K562 (cell line): ENCODE results near the gene EVL.
"Not testable (repeated sequence)": the region's sequence is repeated elsewhere in the genome, so short reads cannot be mapped to it uniquely, and the experiment has no call there.

Experiments used
- BACH1 ChIP-seq: fragments of 200-800 bp; sonication (Bioruptor generic); IDR thresholded peaks from 2 replicates; pipeline ENCODE4 v1.6.1; 2016; ENCODE audit warnings: missing genetic modification characterization, missing compliant biosample characterization
- ESRRA ChIP-seq: fragments of 450-650 bp; IDR thresholded peaks from 2 replicates; pipeline ENCODE4 v1.6.1; 2014; ENCODE audit warnings: low read depth, mild to moderate bottlenecking, moderate library complexity, borderline replicate concordance
- NR1H2 ChIP-seq: sonication (generic); formaldehyde crosslinking; IDR thresholded peaks from 2 replicates; pipeline ENCODE4 v1.4.0; 2020; ENCODE audit warnings: mild to moderate bottlenecking, missing genetic modification reagents
- POLR2A ChIP-seq: fragments of 450-650 bp; conservative IDR thresholded peaks from 2 replicates; pipeline ENCODE4 v1.6.1; 2016
- POLR2AphosphoS5 ChIP-seq: IDR thresholded peaks from 2 replicates; pipeline ENCODE4 v1.6.1; 2011; ENCODE audit warnings: mild to moderate bottlenecking, low read depth, low read length, moderate library complexity; ENCODE audit not compliant: control insufficient read depth, insufficient read depth
- SMARCE1 ChIP-seq: fragments of 450-650 bp; IDR thresholded peaks from 2 replicates; pipeline ENCODE4 v1.7.1; 2016; ENCODE audit warnings: mild to moderate bottlenecking
- ZNF384 ChIP-seq: IDR thresholded peaks from 2 replicates; pipeline ENCODE4 v1.6.1; 2012; ENCODE audit warnings: low read depth, low read length, improper control_type of control experiment
- TF ChIP-seq, protein P1 (sequence below): sonication (generic); formaldehyde crosslinking; IDR thresholded peaks from 2 replicates; pipeline ENCODE4 v1.8.1; 2023; ENCODE audit warnings: mild to moderate bottlenecking, missing genetic modification reagents, moderate library complexity
- TF ChIP-seq, protein P2 (sequence below): fragments of 250-450 bp; sonication (Bioruptor Pico); IDR thresholded peaks from 2 replicates; pipeline ENCODE4 v1.5.1; 2021; ENCODE audit warnings: mild to moderate bottlenecking
- TF ChIP-seq, protein P3 (sequence below), 3 experiments: IDR thresholded peaks in 2 of 3; conservative IDR thresholded peaks in 1 of 3; 2 replicates each; pipeline ENCODE4 v1.5.1; 2011 to 2012; ENCODE audit warnings: low read length in 3 of 3, mild to moderate bottlenecking in 3 of 3, control low read depth in 2 of 3, improper control_type of control experiment in 1 of 3, inconsistent platforms in 1 of 3, low read depth in 1 of 3, mixed read lengths in 1 of 3, moderate library complexity in 1 of 3; ENCODE audit not compliant: insufficient read depth in 2 of 3

DNA sequence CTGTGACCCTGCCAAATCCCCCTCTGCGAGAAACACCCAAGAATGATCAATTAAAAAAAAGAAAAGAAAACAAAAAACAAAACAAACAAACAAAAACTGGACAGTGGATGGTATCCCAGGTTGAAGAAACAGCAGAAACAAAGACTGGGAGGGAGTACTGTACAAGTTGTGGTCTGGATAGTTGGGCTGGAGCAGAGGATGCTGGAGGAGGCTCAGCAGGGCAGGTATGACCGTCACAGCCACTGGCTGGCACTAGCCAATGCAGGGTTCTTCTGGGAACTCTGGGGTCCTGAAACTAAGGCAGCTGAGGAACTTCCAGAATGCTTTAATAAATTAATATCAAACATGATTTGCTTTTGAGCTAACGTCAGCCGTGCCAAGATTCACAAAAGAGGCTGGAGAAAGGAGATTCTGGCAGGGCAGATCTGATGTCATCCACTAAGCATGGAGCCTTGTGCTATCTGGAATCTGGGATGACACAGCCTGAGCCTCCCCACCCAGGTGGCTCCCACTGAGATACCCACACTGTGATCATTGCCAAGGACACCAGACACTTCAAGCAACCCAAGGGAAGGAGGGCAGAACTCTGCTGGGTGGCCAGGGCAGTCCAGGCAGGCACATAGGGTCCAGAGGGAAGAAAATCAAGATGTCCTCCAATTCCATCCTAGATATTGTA is 116.8 kb downstream of the EVL start:
- TF ChIP-seq ZNF384; POLR2A; SMARCE1; BACH1 (tag); NR1H2 (CRISPR knock-in tag); ESRRA; POLR2AphosphoS5: not testable (repeated sequence)
- TF ChIP-seq, protein P1, sequence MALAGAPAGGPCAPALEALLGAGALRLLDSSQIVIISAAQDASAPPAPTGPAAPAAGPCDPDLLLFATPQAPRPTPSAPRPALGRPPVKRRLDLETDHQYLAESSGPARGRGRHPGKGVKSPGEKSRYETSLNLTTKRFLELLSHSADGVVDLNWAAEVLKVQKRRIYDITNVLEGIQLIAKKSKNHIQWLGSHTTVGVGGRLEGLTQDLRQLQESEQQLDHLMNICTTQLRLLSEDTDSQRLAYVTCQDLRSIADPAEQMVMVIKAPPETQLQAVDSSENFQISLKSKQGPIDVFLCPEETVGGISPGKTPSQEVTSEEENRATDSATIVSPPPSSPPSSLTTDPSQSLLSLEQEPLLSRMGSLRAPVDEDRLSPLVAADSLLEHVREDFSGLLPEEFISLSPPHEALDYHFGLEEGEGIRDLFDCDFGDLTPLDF (CRISPR knock-in tag) = not testable (repeated sequence)
- TF ChIP-seq, protein P2, sequence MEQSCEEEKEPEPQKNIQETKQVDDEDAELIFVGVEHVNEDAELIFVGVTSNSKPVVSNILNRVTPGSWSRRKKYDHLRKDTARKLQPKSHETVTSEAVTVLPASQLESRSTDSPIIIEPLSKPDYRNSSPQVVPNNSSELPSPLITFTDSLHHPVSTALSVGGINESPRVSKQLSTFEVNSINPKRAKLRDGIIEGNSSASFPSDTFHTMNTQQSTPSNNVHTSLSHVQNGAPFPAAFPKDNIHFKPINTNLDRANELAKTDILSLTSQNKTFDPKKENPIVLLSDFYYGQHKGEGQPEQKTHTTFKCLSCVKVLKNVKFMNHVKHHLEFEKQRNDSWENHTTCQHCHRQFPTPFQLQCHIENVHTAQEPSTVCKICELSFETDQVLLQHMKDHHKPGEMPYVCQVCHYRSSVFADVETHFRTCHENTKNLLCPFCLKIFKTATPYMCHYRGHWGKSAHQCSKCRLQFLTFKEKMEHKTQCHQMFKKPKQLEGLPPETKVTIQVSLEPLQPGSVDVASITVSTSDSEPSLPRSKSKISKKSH (CRISPR knock-in tag) = not testable (repeated sequence)
- TF ChIP-seq, protein P3, sequence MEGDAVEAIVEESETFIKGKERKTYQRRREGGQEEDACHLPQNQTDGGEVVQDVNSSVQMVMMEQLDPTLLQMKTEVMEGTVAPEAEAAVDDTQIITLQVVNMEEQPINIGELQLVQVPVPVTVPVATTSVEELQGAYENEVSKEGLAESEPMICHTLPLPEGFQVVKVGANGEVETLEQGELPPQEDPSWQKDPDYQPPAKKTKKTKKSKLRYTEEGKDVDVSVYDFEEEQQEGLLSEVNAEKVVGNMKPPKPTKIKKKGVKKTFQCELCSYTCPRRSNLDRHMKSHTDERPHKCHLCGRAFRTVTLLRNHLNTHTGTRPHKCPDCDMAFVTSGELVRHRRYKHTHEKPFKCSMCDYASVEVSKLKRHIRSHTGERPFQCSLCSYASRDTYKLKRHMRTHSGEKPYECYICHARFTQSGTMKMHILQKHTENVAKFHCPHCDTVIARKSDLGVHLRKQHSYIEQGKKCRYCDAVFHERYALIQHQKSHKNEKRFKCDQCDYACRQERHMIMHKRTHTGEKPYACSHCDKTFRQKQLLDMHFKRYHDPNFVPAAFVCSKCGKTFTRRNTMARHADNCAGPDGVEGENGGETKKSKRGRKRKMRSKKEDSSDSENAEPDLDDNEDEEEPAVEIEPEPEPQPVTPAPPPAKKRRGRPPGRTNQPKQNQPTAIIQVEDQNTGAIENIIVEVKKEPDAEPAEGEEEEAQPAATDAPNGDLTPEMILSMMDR (IDR thresholded peaks at IDR 0.05 in 2 of 3, conservative IDR thresholded peaks at IDR 0.05 in 1 of 3; ENCODE audit: insufficient read depth in 2 of 3, low read depth in 1 of 3, low read length in 3 of 3) = not testable (repeated sequence)
